ENCODE results near the gene WDFY4. TPM values are rescaled to one million over a fixed set of nuclear protein-coding genes. Genes with fewer than 3 reads are reported as not detected.

The WDFY4 gene
- total RNA-seq, 1 experiment from 2014 or later = not detected

GRCh38 chr10:48763403-48763965 lies 78.8 kb downstream of the WDFY4 start:
- no peaks in the 10 kb centered on the region for H3K36me3 ChIP-seq (ENCODE audit: low read depth)
- no peak overlapping the region for H2AFZ ChIP-seq
- H3K4me1 ChIP-seq (replicated peaks; ENCODE audit: insufficient read depth) = no peaks in the 10 kb centered on the region
- no peak overlapping the region for H3K4me3 ChIP-seq
- no peaks in the 10 kb centered on the region for H3K79me2 ChIP-seq (ENCODE audit: low read depth)
- no peak overlapping the region for H3K4me2 ChIP-seq
- peaks cover 74% of the 10 kb centered on the region for H3K27me3 ChIP-seq (ENCODE audit: insufficient read depth, low read depth)
- ChIA-PET POLR2A (ENCODE audit: unreplicated experiment) (interaction anchor here (0.6 kb wide), 1 partner anchor 12 kb away, joined by 3 read pairs; no protein-coding TSS in a partner anchor), CTCF (no interaction called here)
- no peaks in the 10 kb centered on the region for H3F3A ChIP-seq (ENCODE audit: insufficient read depth, low read depth)
- H3K9me2 ChIP-seq (ENCODE audit: insufficient read depth) = no peaks in the 10 kb centered on the region
- no peak overlapping the region for H3K27ac ChIP-seq
- DNase-seq = no peak
- intact Hi-C loops (cut with micrococcal nuclease; ENCODE audit: unreplicated experiment) = no loop called here
- no TSS peak for BruUV-seq (replicated peaks)
- H4K20me1 ChIP-seq (ENCODE audit: insufficient read depth) = no peaks in the 10 kb centered on the region
- TF ChIP-seq CTCF (conservative IDR thresholded peaks at IDR 0.05) (no peak), EZH2 (IDR thresholded peaks at IDR 0.05; ENCODE audit: low read depth) (no peak)
- no peaks in the 10 kb centered on the region for H3K9me3 ChIP-seq (ENCODE audit: insufficient read depth, low read depth)

GRCh38 chr10:48764486-48764885 lies 79.8 kb downstream of the WDFY4 start:
- Histone ChIP-seq H3K4me1 (replicated peaks; ENCODE audit: insufficient read depth) (no peaks in the 10 kb centered on the region), H3K27me3 (ENCODE audit: insufficient read depth, low read depth) (peaks cover 74% of the 10 kb centered on the region), H3K9me2 (ENCODE audit: insufficient read depth) (no peaks in the 10 kb centered on the region), H3K79me2 (ENCODE audit: low read depth) (no peaks in the 10 kb centered on the region), H3K27ac (no peak overlapping the region), H2AFZ (no peak overlapping the region), H3K36me3 (ENCODE audit: low read depth) (no peaks in the 10 kb centered on the region), H3K4me3 (no peak overlapping the region), H3K4me2 (no peak overlapping the region), H3K9me3 (ENCODE audit: insufficient read depth, low read depth) (no peaks in the 10 kb centered on the region), H3F3A (ENCODE audit: insufficient read depth, low read depth) (no peaks in the 10 kb centered on the region), H4K20me1 (ENCODE audit: insufficient read depth) (no peaks in the 10 kb centered on the region)
- no peak for TF ChIP-seq CTCF (conservative IDR thresholded peaks at IDR 0.05)
- TF ChIP-seq EZH2 (IDR thresholded peaks at IDR 0.05; ENCODE audit: low read depth) = no peak
- intact Hi-C loops (cut with micrococcal nuclease; ENCODE audit: unreplicated experiment) = no loop called here
- DNase-seq = no peak
- ChIA-PET CTCF (no interaction called here), POLR2A (ENCODE audit: unreplicated experiment) (no interaction called here)
- no TSS peak for BruUV-seq (replicated peaks)

GRCh38 chr10:48765039-48765438 lies 80.4 kb downstream of the WDFY4 start:
- Histone ChIP-seq H3K4me3 (no peak overlapping the region), H3K27ac (no peak overlapping the region), H3K9me2 (ENCODE audit: insufficient read depth) (no peaks in the 10 kb centered on the region), H3K4me2 (no peak overlapping the region), H3F3A (ENCODE audit: insufficient read depth, low read depth) (no peaks in the 10 kb centered on the region), H2AFZ (no peak overlapping the region), H3K27me3 (ENCODE audit: insufficient read depth, low read depth) (peaks cover 74% of the 10 kb centered on the region), H3K79me2 (ENCODE audit: low read depth) (no peaks in the 10 kb centered on the region), H4K20me1 (ENCODE audit: insufficient read depth) (no peaks in the 10 kb centered on the region), H3K4me1 (replicated peaks; ENCODE audit: insufficient read depth) (no peaks in the 10 kb centered on the region), H3K9me3 (ENCODE audit: insufficient read depth, low read depth) (no peaks in the 10 kb centered on the region), H3K36me3 (ENCODE audit: low read depth) (no peaks in the 10 kb centered on the region)
- no TSS peak for BruUV-seq (replicated peaks)
- ChIA-PET CTCF (no interaction called here), POLR2A (ENCODE audit: unreplicated experiment) (no interaction called here)
- intact Hi-C loops (cut with micrococcal nuclease; ENCODE audit: unreplicated experiment) = no loop called here
- TF ChIP-seq CTCF (conservative IDR thresholded peaks at IDR 0.05) (no peak), EZH2 (IDR thresholded peaks at IDR 0.05; ENCODE audit: low read depth) (no peak)
- no peak for DNase-seq

All from PC-9 (cell line).